MCF 10A (cell line): ENCODE measurements around the gene DDI1. TPM values are rescaled to one million over a fixed set of nuclear protein-coding genes. Genes with fewer than 3 reads are reported as not detected.

Experiments
- BruUV-seq: library from RNA; stranded (reverse); fragments of 400-500 nt; replicated peaks from 2 replicates; lab custom pipeline; 2021; lab: Mats Ljungman, UMichigan
- CTCF ChIA-PET: fragments of 300-600 bp; sonication (Branson Sonifier 250); formaldehyde crosslinking; extraction: SDS; loops from one replicate; lab custom pipeline; 2021; ENCODE audit warnings: antibody characterized with exemption, inconsistent platforms; lab: Yijun Ruan, JAX
- POLR2A ChIA-PET: fragments of 300-600, 350-650 bp; sonication (Branson Sonifier 250); formaldehyde crosslinking; extraction: SDS; loops from one replicate; lab custom pipeline; 2020; ENCODE audit warnings: antibody characterized with exemption, inconsistent platforms; lab: Yijun Ruan, JAX
- DNase-seq: peaks from one replicate; pipeline ENCODE4 v3.0.0-alpha.2; 2018; ENCODE audit not compliant: unreplicated experiment
- H3K27ac Mint-ChIP-seq: one replicate; pipeline ENCODE4 v1.8.0; 2022; ENCODE audit warnings: mild to moderate bottlenecking, low read depth, mixed read lengths; ENCODE audit not compliant: unreplicated experiment
- H3K27me3 Mint-ChIP-seq: one replicate; pipeline ENCODE4 v1.8.0; 2022; ENCODE audit warnings: mixed read lengths; ENCODE audit not compliant: insufficient read depth, unreplicated experiment
- H3K36me3 Mint-ChIP-seq: one replicate; pipeline ENCODE4 v1.8.0; 2022; ENCODE audit warnings: mild to moderate bottlenecking, moderate library complexity, mixed read lengths; ENCODE audit not compliant: insufficient read depth, unreplicated experiment
- H3K4me1 Mint-ChIP-seq: one replicate; pipeline ENCODE4 v1.8.0; 2022; ENCODE audit warnings: mixed read lengths; ENCODE audit not compliant: insufficient read depth, unreplicated experiment
- H3K4me3 Mint-ChIP-seq: one replicate; pipeline ENCODE4 v1.8.0; 2022; ENCODE audit warnings: mild to moderate bottlenecking, moderate library complexity, mixed read lengths; ENCODE audit not compliant: unreplicated experiment
- H3K9me3 Mint-ChIP-seq: one replicate; pipeline ENCODE4 v1.8.0; 2022; ENCODE audit warnings: mixed read lengths; ENCODE audit not compliant: unreplicated experiment
- intact Hi-C: fragments of 100-400 bp; cut with micrococcal nuclease; formaldehyde crosslinking; loops from 2 replicates; pipeline ENCODE4 v1.14.1; 2022
- total RNA-seq: library from RNA; stranded (reverse); gene quantifications from 2 replicates; pipeline ENCODE4 v1.2.3, GENCODE V29; 2022
- TF ChIP-seq, protein P1 (sequence below): fragments of 200-600 bp; IDR thresholded peaks from one replicate; pipeline ENCODE4 v1.8.0; 2022; ENCODE audit warnings: antibody characterized with exemption, mild to moderate bottlenecking; ENCODE audit not compliant: unreplicated experiment

DDI1 gene
- total RNA-seq, 1 experiment from 2014 or later: not detected

DNA sequence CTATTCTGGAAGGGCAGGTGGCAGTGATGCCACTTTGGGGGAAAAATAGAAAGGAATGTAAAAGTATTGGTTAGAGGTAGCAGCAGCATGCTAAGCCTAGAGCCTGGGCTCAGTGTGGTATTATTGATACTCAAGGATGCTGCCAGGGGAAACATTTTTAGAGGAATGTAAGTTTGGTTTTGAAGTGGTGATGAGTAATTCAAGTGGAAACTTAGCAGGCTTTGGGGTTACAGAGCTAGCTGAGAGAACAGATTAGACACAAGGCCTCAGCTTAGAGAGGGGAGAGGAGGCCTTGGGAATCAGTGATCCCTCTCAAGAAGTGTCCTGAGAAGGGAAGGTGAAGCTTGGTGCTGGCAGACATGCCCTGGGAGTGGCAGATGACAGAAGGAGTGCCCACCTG is 32.9 kb upstream of the DDI1 start:
- Mint-ChIP-seq H3K27ac (peak overlapping the region; percentile 65), H3K4me1 (peaks cover 20% of the 10 kb centered on the region), H3K27me3 (no peaks in the 10 kb centered on the region), H3K4me3 (no peak overlapping the region), H3K9me3 (no peaks in the 10 kb centered on the region), H3K36me3 (no peaks in the 10 kb centered on the region)
- intact Hi-C loops: no loop called here
- DNase-seq: no peak
- no TSS peak for BruUV-seq
- TF ChIP-seq, protein P1, sequence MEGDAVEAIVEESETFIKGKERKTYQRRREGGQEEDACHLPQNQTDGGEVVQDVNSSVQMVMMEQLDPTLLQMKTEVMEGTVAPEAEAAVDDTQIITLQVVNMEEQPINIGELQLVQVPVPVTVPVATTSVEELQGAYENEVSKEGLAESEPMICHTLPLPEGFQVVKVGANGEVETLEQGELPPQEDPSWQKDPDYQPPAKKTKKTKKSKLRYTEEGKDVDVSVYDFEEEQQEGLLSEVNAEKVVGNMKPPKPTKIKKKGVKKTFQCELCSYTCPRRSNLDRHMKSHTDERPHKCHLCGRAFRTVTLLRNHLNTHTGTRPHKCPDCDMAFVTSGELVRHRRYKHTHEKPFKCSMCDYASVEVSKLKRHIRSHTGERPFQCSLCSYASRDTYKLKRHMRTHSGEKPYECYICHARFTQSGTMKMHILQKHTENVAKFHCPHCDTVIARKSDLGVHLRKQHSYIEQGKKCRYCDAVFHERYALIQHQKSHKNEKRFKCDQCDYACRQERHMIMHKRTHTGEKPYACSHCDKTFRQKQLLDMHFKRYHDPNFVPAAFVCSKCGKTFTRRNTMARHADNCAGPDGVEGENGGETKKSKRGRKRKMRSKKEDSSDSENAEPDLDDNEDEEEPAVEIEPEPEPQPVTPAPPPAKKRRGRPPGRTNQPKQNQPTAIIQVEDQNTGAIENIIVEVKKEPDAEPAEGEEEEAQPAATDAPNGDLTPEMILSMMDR: no peak
- CTCF ChIA-PET: no interaction called here
- POLR2A ChIA-PET: interaction anchor here (0.8 to 0.9 kb wide), 2 partner anchors 10 to 30 kb away, joined by 3 read pairs; no protein-coding TSS in a partner anchor

DNA sequence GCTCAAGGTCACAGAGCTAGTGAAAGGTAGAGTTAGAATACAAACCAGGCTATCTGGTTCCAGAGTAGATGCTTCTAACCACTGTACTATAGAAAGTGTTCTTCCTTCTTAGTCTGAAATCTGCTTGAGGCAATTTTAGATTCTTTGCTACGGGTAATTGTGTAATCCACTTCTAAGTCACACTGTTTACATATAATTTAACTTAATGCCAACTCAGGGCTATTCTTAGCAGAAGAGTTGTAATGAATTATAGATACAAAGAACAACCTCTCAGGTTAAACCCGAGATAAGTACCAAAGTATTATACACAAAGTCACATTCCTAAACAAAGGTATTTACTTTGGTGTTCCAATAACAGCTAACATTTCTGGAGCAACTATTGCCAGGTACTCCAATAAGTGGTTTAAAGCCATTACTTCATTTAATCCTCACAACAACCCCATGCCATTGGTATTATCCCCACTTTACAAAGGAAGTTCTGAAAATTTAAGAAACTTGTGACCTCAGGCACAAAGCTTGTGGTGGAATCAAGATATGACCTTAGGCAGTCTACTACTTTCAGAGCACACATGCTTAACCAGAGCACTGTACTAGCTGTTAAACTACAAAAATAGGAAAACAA is 31.1 kb upstream of the DDI1 start:
- Mint-ChIP-seq H3K36me3 (no peaks in the 10 kb centered on the region), H3K27me3 (no peaks in the 10 kb centered on the region), H3K9me3 (no peaks in the 10 kb centered on the region), H3K27ac (no peak overlapping the region), H3K4me3 (no peak overlapping the region), H3K4me1 (peaks cover 20% of the 10 kb centered on the region)
- ChIA-PET CTCF (interaction anchor here (1.1 to 1.8 kb wide), 2 partner anchors 19 to 158 kb away, joined by 3 to 5 read pairs; partner anchors contain the start of gene PDGFD), POLR2A (interaction anchor here (1.0 to 1.4 kb wide), 4 partner anchors 20 to 60 kb away, joined by 3 read pairs; no protein-coding TSS in a partner anchor)
- TF ChIP-seq, protein P1: no peak
- DNase-seq: peak; percentile 51
- intact Hi-C loops: loop anchor here (2.0 kb wide), 1 partner anchor 27 kb away; no protein-coding TSS in a partner anchor
- no TSS peak for BruUV-seq

DNA sequence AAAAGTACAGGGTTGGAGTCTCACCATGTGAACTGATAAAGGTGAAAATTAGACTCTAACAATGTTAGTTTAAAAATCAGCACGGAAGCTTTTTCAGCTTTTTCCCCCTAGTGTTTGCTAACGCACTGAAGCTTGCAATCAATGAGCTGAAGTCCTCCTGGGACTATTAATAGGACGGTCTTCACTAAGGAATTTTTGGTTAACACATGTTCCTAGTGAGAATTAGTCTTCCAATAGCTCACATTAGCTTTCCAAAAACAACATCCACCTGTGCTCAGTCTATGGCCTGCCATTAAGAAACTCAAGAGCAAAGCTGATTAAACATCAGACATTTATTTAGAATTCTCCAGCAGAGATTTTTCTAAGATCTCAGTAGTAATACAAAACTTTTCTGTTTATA is 26.7 kb upstream of the DDI1 start:
- H3K4me1 Mint-ChIP-seq: no peaks in the 10 kb centered on the region
- H3K9me3 Mint-ChIP-seq: no peaks in the 10 kb centered on the region
- no TSS peak for BruUV-seq

DNA sequence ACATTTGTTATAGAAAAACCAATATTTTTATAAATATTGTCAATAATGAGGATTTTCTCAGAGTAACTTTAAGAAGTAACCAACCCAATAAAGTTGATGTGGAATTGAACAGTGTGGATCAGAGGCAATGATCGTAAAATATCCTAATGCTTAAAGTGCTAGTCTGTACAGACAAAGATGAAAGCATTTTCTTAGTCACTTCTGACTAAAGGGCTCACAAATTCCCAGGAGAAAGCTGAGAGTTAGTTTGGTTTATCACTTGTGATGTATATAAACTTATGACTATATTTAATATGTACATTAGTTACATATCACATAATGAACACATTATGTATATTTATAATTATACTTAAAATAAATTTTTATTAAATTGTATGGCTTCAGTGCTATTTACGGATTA is 25.4 kb upstream of the DDI1 start:
- intact Hi-C loops: no loop called here
- H3K36me3 Mint-ChIP-seq: peaks cover under 1% of the 10 kb centered on the region
- ChIA-PET CTCF (no interaction called here), POLR2A (interaction anchor here (1.2 to 1.7 kb wide), 3 partner anchors 22 to 152 kb away, joined by 3 to 5 read pairs (median 3); partner anchors contain the start of gene PDGFD)
- DNase-seq: no peak
- H3K4me3 Mint-ChIP-seq: no peak overlapping the region
- BruUV-seq: no TSS peak
- no peaks in the 10 kb centered on the region for H3K4me1 Mint-ChIP-seq
- TF ChIP-seq, protein P1: no peak
- H3K27me3 Mint-ChIP-seq: no peaks in the 10 kb centered on the region
- H3K9me3 Mint-ChIP-seq: no peaks in the 10 kb centered on the region
- H3K27ac Mint-ChIP-seq: no peak overlapping the region

More for the DNA sequence above, 26.7 kb upstream of the DDI1 start:
- no peaks in the 10 kb centered on the region for H3K27me3 Mint-ChIP-seq
- no peaks in the 10 kb centered on the region for H3K36me3 Mint-ChIP-seq
- no peak for DNase-seq
- H3K4me3 Mint-ChIP-seq: no peak overlapping the region
- POLR2A ChIA-PET: interaction anchor here (0.7 to 1.7 kb wide), 2 partner anchors 31 to 154 kb away, joined by 3 to 5 read pairs; partner anchors contain the start of gene PDGFD
- H3K27ac Mint-ChIP-seq: no peak overlapping the region
- CTCF ChIA-PET: no interaction called here
- intact Hi-C loops: no loop called here
- TF ChIP-seq, protein P1: no peak
